ENCODE measurements around the gene PGM2L1.

PGM2L1 gene

DNA sequence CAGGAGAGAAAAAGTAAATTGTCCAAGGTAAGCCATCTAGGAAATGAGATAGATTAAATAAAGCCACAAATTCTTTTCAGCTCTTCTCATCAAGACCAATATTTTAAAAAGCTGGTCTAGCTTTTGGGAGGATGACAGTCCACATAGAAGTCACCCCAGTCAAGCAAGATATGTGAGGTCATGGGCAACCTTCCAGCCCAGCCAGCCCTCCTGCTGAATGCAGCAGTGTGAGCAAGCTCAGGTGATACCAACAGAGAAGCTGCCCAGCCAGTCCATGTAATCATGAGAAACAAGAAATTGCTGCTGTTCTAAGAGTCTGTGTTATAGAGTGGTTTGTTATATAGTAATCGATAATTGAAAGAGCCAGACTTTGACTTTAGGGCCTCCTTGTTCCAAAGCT is 40.4 kb upstream of the PGM2L1 start:
- TF ChIP-seq, protein P1, sequence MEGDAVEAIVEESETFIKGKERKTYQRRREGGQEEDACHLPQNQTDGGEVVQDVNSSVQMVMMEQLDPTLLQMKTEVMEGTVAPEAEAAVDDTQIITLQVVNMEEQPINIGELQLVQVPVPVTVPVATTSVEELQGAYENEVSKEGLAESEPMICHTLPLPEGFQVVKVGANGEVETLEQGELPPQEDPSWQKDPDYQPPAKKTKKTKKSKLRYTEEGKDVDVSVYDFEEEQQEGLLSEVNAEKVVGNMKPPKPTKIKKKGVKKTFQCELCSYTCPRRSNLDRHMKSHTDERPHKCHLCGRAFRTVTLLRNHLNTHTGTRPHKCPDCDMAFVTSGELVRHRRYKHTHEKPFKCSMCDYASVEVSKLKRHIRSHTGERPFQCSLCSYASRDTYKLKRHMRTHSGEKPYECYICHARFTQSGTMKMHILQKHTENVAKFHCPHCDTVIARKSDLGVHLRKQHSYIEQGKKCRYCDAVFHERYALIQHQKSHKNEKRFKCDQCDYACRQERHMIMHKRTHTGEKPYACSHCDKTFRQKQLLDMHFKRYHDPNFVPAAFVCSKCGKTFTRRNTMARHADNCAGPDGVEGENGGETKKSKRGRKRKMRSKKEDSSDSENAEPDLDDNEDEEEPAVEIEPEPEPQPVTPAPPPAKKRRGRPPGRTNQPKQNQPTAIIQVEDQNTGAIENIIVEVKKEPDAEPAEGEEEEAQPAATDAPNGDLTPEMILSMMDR (conservative IDR thresholded peaks at IDR 0.05; ENCODE audit: low read depth, low read length) = no peak
- H3K4me3 ChIP-seq (ENCODE audit: low read length) = no peak overlapping the region
- DNase-seq (ENCODE audit: low read depth) = no peak

DNA sequence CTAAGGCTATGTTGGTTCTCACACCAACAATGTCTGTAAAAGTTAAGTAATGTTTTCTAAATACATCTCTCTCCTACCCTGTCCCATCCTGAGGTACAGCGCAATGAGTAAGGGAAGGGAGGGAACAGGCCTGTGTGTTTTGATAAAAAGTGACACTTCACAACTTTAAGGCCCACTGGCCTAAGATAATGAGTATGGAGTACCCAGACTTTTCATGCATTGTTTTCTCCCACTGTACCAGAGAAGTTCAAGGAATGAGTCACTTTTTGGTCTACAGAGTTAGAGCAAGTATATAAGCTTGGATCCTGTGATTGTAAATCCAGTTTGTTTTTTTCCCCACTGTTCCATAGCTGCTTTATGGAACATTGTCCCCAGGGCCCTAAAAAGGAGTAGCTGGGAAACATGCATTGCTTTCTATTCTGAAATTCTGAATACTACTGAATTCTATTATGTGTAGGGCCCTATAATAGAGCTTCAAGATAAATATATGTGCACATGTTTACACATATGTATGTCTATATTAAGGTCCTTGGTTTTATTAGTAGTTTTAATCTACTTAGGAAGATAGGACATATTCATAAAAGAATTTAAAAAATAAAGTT is 39.3 kb upstream of the PGM2L1 start:
- TF ChIP-seq, protein P1 (conservative IDR thresholded peaks at IDR 0.05; ENCODE audit: low read depth, low read length) = no peak
- H3K4me3 ChIP-seq (ENCODE audit: low read length) = no peak overlapping the region
- no peak for DNase-seq (ENCODE audit: low read depth)

DNA sequence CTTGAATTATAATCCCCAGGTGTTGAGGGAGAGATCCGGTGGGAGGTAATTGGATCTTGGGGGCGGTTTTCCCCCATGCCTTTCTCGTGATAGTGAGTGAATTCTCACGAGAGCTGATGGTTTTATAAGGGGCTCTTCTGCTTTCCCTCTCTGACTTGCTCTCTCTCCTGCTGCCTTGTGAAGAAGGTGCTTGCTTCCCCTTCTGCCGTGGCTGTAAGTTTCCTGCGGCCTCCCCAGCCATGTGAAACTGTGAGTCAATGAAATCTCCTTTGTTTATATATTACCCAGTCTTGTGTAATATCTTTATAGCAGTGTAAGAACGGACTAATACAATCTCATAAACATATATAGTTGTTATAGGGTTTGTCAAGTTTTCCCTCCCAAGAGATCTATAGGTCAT is 36.3 kb upstream of the PGM2L1 start:
- DNase-seq (ENCODE audit: low read depth) = no peak
- TF ChIP-seq, protein P1 (conservative IDR thresholded peaks at IDR 0.05; ENCODE audit: low read depth, low read length) = no peak

DNA sequence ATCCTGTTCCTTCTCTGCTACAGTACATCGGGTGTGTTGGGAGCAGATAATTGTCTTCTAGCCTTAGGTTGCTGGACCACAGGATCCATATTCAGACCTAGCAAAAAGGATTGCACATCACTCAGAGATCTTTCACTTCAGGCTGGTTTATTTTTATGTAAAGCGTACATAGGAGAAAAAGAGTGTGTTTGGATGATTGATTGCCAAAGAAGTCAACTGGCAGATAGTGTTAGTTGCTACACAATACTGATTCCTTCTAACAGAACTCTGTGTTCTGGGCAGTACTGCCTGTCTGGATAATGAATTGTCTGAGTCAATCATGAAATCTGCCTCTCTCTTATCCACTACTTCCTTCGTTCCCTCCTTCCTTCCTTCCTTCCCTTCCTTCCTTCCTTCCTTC is 31.0 kb upstream of the PGM2L1 start:
- TF ChIP-seq, protein P1 (conservative IDR thresholded peaks at IDR 0.05; ENCODE audit: low read depth, low read length) = no peak
- H3K4me3 ChIP-seq (ENCODE audit: low read length) = no peak overlapping the region
- no peak for DNase-seq (ENCODE audit: low read depth)

More for the DNA sequence above, 36.3 kb upstream of the PGM2L1 start:
- no peak overlapping the region for H3K4me3 ChIP-seq (ENCODE audit: low read length)

DNA sequence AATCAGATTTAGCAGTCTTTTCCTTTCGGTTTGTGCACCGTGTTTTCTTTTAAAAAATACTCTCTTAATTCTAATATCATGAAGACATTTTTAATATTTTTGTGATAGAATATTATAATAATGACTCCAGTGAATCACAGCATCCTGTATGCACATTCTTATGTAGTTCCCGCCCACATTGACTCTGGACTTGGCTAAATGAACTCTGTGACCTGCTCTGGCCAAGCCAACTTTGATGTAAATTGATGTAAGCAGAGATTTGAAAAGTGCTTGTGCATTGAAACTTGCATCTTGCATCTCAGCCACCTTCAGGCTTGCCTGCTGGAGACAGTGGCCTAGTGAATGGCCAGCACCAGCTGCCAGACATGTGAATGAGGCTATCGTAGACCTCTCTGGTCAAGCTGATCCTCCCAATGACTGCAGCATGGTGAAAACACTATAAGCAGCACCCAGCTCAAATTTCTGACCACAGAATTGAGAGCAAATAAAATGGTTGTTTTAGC is 29.2 kb upstream of the PGM2L1 start:
- no peak overlapping the region for H3K4me3 ChIP-seq (ENCODE audit: low read length)
- DNase-seq (ENCODE audit: low read depth) = no peak
- TF ChIP-seq, protein P1 (conservative IDR thresholded peaks at IDR 0.05; ENCODE audit: low read depth, low read length) = no peak

DNA sequence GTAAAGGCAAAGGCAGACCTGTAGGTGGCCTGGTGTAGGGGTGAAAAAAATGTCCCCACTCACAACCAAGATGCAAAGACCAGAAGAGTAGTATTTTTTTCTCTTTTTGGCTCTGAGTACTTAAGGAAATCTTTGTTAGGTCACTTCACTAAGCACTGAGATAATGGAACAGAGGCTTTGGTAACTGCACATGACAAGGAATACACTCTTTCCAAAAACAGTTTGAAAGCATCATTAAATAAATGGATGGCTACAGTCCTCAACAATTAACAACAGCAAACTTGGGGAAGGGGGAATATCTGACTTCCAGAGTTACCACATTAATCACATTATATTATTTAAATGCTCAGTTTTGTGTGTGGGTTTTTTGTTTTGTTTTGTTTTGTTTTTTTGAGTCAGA is 26.9 kb upstream of the PGM2L1 start:
- no peak for DNase-seq (ENCODE audit: low read depth)
- TF ChIP-seq, protein P1 (conservative IDR thresholded peaks at IDR 0.05; ENCODE audit: low read depth, low read length) = no peak
- H3K4me3 ChIP-seq (ENCODE audit: low read length) = no peak overlapping the region

DNA sequence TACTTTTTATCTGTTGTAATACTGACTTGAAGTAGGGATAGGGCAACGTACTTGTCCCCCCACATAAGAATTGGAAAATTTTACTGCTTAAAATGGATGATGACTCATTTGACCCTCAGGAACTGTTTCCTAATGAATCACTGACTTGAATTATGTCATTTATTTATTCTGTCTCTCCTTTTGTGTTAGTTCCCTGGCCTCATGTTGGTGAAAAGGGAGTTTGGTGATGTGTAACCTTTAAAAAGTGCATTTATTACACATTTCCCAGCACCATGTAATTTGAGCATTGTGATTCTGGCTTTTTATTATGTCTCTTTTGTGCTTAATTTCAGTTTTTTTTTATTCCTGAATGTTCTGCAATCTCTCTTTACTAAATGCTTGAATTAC is 20.3 kb upstream of the PGM2L1 start:
- no peak for DNase-seq (ENCODE audit: low read depth)
- H3K4me3 ChIP-seq (ENCODE audit: low read length) = no peak overlapping the region
- TF ChIP-seq, protein P1 (conservative IDR thresholded peaks at IDR 0.05; ENCODE audit: low read depth, low read length) = no peak
